Embryonic facial prominence (tissue), 1 donor: ENCODE data around the gene SACM1L.
"Not testable (repeated sequence)": the region's sequence is repeated elsewhere in the genome, so short reads cannot be mapped to it uniquely, and the experiment has no call there.

ENCODE experiments used
- DNase-seq: peaks from one replicate; pipeline ENCODE4 v3.0.0-alpha.2; 2016; ENCODE audit errors: extremely low spot score

The SACM1L gene

GRCh38 chr3:45667569-45667934 lies 21.6 kb upstream of the SACM1L start:
- no peak for DNase-seq

GRCh38 chr3:45670436-45670835 lies 18.8 kb upstream of the SACM1L start:
- no peak for DNase-seq

- peak; percentile 39 for DNase-seq
These were observed 18.2 kb upstream of the SACM1L start for GRCh38 chr3:45670991-45671390.

- DNase-seq: no peak
These were observed 15.9 kb upstream of the SACM1L start for GRCh38 chr3:45673273-45673672.

- no peak for DNase-seq
These were observed 12.7 kb upstream of the SACM1L start for GRCh38 chr3:45676325-45677032.

- DNase-seq: no peak
These were observed 12.2 kb upstream of the SACM1L start for GRCh38 chr3:45677033-45677446.

- no peak for DNase-seq
These were observed 11.4 kb upstream of the SACM1L start for GRCh38 chr3:45677841-45678240.

- DNase-seq: no peak
These were observed 9.4 kb upstream of the SACM1L start for GRCh38 chr3:45679805-45680204.

GRCh38 chr3:45681221-45681620 lies 8.0 kb upstream of the SACM1L start:
- no peak for DNase-seq

GRCh38 chr3:45681846-45682245 lies 7.3 kb upstream of the SACM1L start:
- DNase-seq: no peak

GRCh38 chr3:45682311-45682710 lies 6.9 kb upstream of the SACM1L start:
- no peak for DNase-seq

GRCh38 chr3:45682786-45683185 lies 6.4 kb upstream of the SACM1L start:
- no peak for DNase-seq

- DNase-seq: no peak
These were observed 5.5 kb upstream of the SACM1L start for GRCh38 chr3:45683417-45684326.

- no peak for DNase-seq
These were observed 4.8 kb upstream of the SACM1L start for GRCh38 chr3:45684327-45684892.

GRCh38 chr3:45685722-45686121 lies 3.5 kb upstream of the SACM1L start:
- not testable (repeated sequence) for DNase-seq

- DNase-seq: no peak
These were observed 2.3 kb upstream of the SACM1L start for GRCh38 chr3:45686850-45687249.

GRCh38 chr3:45687828-45688193 lies 1.4 kb upstream of the SACM1L start:
- DNase-seq: no peak

- DNase-seq: no peak
These were observed 858 bp upstream of the SACM1L start for GRCh38 chr3:45688194-45688881.

- DNase-seq: no peak
These were observed 570 bp downstream of the SACM1L start for GRCh38 chr3:45689787-45690145.

- DNase-seq: no peak
These were observed 1.3 kb downstream of the SACM1L start for GRCh38 chr3:45690336-45691035.

GRCh38 chr3:45691842-45692241 lies 2.6 kb downstream of the SACM1L start:
- DNase-seq: no peak

- DNase-seq: no peak
These were observed 3.7 kb downstream of the SACM1L start for GRCh38 chr3:45692866-45693265.
